OCI-LY7 (cell line): Measurements from ENCODE around the gene SLC5A5.

Experiments
- CTCF ChIP-seq: fragments of 200-600 bp; sonication (generic); conservative IDR thresholded peaks from 2 replicates; pipeline ENCODE4 v1.5.1; 2014; ENCODE audit warnings: mild to moderate bottlenecking, antibody characterized with exemption, low read length, moderate library complexity, mixed read lengths
- EZH2phosphoT487 ChIP-seq: fragments of 200-600 bp; sonication (generic); IDR thresholded peaks from 2 replicates; pipeline ENCODE4 v1.6.1; 2018; ENCODE audit warnings: low read depth, borderline replicate concordance, mild to moderate bottlenecking, mixed run types, antibody characterized with exemption, low read length, moderate library complexity, mixed read lengths

GRCh38 chr19:17922138-17922537 is 50.4 kb downstream of the SLC5A5 start:
- TF ChIP-seq CTCF = no peak
- TF ChIP-seq EZH2phosphoT487 = no peak
